ENCODE results near the gene GPSM1. TPM values are rescaled to one million over a fixed set of nuclear protein-coding genes. Genes with fewer than 3 reads are reported as not detected.

Gene GPSM1
- total and polyA plus RNA-seq, 4 donors, result 12.6 to 41.6 (median 22.7) TPM

DNA sequence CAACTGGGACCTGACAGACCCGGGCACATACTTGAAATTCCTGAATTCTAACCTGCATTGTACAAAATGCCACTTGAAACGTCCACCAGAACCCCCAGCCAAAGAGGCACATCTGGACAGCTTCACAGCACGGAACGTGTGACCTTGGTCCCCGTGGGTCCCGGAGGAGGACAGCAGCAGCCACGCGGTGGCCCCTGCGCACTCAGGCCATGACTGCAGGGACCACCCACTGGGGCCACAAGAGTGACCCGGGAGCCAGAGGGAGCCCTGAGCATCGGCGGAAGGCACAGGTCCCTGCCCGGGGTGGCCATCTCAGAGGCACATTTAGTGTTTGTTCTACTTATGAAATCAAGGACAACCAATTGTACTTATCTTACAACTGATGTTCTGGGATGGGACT lies 74.7 kb downstream of the GPSM1 start:
- ATAC-seq (ENCODE audit: insufficient read depth, low FRiP score) (no peak), DNase-seq (no peak)
- 78 to 89% methylated on average over 13 of the region's 13 CpGs for WGBS, 2 donors
- Histone ChIP-seq H3K27ac (ENCODE audit: low read depth in 1 of 2, low read length in 1 of 2) (no peak overlapping the region), H3K4me3 (no peak overlapping the region), H3K4me1 (ENCODE audit: control insufficient read depth in 5 of 5, insufficient read depth in 5 of 5, low read length in 5 of 5) (peaks cover 0 to 15% (median 8%) of the 10 kb centered on the region in 5 donors), H3K9me3 (ENCODE audit: control insufficient read depth in 4 of 4, insufficient read depth in 3 of 4, low read length in 3 of 4) (no peaks in the 10 kb centered on the region), H3K27me3 (ENCODE audit: control insufficient read depth in 3 of 3, insufficient read depth in 3 of 3, low read length in 2 of 3) (no peaks in the 10 kb centered on the region), H3K9ac (ENCODE audit: insufficient read depth in 1 of 2, low read length in 2 of 2) (no peak overlapping the region), H3K36me3 (ENCODE audit: control insufficient read depth in 4 of 4, insufficient read depth in 4 of 4, low read length in 4 of 4) (peaks cover 0 to 27% (median 6%) of the 10 kb centered on the region in 4 donors)
- TF ChIP-seq, protein P1, sequence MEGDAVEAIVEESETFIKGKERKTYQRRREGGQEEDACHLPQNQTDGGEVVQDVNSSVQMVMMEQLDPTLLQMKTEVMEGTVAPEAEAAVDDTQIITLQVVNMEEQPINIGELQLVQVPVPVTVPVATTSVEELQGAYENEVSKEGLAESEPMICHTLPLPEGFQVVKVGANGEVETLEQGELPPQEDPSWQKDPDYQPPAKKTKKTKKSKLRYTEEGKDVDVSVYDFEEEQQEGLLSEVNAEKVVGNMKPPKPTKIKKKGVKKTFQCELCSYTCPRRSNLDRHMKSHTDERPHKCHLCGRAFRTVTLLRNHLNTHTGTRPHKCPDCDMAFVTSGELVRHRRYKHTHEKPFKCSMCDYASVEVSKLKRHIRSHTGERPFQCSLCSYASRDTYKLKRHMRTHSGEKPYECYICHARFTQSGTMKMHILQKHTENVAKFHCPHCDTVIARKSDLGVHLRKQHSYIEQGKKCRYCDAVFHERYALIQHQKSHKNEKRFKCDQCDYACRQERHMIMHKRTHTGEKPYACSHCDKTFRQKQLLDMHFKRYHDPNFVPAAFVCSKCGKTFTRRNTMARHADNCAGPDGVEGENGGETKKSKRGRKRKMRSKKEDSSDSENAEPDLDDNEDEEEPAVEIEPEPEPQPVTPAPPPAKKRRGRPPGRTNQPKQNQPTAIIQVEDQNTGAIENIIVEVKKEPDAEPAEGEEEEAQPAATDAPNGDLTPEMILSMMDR (IDR thresholded peaks at IDR 0.05; ENCODE audit: control extremely low read depth, extremely low read depth), result no peak

DNA sequence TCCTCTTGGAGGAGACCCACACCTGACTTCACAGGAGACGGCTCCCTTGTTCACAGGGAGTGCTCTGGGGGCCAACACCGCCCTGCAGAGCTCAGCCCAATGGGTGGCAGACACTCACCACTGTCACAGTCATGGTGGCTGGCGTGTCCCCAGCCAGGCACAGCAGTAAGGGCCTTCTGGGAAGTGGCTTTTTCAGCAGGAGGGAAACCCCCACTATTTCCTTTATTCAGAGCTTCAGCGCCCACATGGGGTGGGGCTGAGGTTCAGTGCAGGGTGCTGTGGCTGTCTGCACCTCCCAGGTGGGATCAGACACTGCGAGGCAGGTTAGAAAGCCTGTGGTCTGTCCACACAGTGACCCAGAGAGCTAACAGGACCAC lies 76.2 kb downstream of the GPSM1 start:
- peaks cover 0 to 13% (median 8%) of the 10 kb centered on the region in 5 donors for H3K4me1 ChIP-seq (ENCODE audit: control insufficient read depth in 5 of 5, insufficient read depth in 5 of 5, low read length in 5 of 5)
- no peaks in the 10 kb centered on the region for H3K9me3 ChIP-seq (ENCODE audit: control insufficient read depth in 4 of 4, insufficient read depth in 3 of 4, low read length in 3 of 4)
- TF ChIP-seq, protein P1 (IDR thresholded peaks at IDR 0.05; ENCODE audit: control extremely low read depth, extremely low read depth), result no peak
- H3K9ac ChIP-seq (ENCODE audit: insufficient read depth in 1 of 2, low read length in 2 of 2), result no peak overlapping the region
- ATAC-seq (ENCODE audit: insufficient read depth, low FRiP score), result no peak
- peaks cover 0 to 29% (median 7%) of the 10 kb centered on the region in 4 donors for H3K36me3 ChIP-seq (ENCODE audit: control insufficient read depth in 4 of 4, insufficient read depth in 4 of 4, low read length in 4 of 4)
- whole genome bisulfite sequencing, 2 donors, result 75 to 83% methylated on average over 5 of the region's 5 CpGs
- H3K27ac ChIP-seq (ENCODE audit: low read depth in 1 of 2, low read length in 1 of 2), result no peak overlapping the region
- no peak overlapping the region for H3K4me3 ChIP-seq
- DNase-seq, result no peak
- no peaks in the 10 kb centered on the region for H3K27me3 ChIP-seq (ENCODE audit: control insufficient read depth in 3 of 3, insufficient read depth in 3 of 3, low read length in 2 of 3)

DNA sequence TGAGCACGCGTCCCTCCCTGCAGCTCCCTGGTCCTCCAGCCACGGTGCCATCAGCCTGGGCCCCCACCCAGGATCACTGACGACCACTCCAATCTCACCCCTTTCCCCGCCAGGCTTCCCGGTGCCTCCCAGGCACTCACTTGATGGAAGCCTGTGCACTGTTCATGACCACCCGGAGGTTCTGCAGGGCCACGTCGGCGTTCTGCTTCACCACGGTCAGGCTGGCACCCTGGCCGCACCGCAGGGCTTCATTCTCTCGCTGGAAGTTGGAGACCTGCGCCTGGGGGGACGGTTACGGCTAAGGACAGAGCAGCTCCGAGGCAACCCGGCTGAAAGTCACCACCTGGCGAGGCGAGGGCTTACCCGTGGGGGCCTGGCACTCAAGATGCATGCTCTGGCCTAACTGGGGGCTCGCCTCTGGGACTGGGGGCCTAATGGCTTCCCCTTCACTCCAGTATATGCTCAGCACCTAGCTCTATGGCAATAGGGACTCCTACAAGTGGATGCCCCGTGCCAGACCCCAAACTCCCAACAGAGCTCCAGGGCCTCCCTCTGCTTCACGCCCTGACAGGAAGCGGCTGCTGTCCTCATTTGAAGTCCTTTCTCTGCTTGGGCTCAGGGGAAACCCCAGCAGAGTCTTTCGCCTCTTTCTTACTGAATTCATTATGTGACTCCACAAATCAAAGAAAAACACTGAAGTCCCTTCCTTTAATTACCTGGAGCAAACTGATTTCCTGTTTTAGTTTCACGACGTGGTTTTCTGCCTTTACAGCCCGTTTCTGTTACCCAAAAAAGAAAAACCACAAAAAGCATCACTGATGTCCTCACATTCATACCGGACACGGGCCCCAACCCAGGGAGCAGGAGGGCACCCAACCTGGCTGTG lies 76.8 kb downstream of the GPSM1 start:
- no peak overlapping the region for H3K9ac ChIP-seq (ENCODE audit: insufficient read depth in 1 of 2, low read length in 2 of 2)
- H3K4me3 ChIP-seq, result no peak overlapping the region
- H3K27ac ChIP-seq (ENCODE audit: low read depth in 1 of 2, low read length in 1 of 2), result no peak overlapping the region
- 83 to 84% methylated on average over 32 of the region's 32 CpGs for WGBS, 2 donors
- H3K9me3 ChIP-seq (ENCODE audit: control insufficient read depth in 4 of 4, insufficient read depth in 3 of 4, low read length in 3 of 4), result no peaks in the 10 kb centered on the region
- H3K27me3 ChIP-seq (ENCODE audit: control insufficient read depth in 3 of 3, insufficient read depth in 3 of 3, low read length in 2 of 3), result no peaks in the 10 kb centered on the region
- no peak for DNase-seq
- no peak for ATAC-seq (ENCODE audit: insufficient read depth, low FRiP score)
- peaks cover 0 to 7% (median 3%) of the 10 kb centered on the region in 5 donors for H3K4me1 ChIP-seq (ENCODE audit: control insufficient read depth in 5 of 5, insufficient read depth in 5 of 5, low read length in 5 of 5)
- TF ChIP-seq, protein P1 (IDR thresholded peaks at IDR 0.05; ENCODE audit: control extremely low read depth, extremely low read depth), result no peak
- peaks cover 0 to 29% (median 7%) of the 10 kb centered on the region in 4 donors for H3K36me3 ChIP-seq (ENCODE audit: control insufficient read depth in 4 of 4, insufficient read depth in 4 of 4, low read length in 4 of 4)
